Progenitor cell of endocrine pancreas (in vitro differentiated cells): ENCODE data around the gene PHC3. TPM values are rescaled to one million over a fixed set of nuclear protein-coding genes. Genes with fewer than 3 reads are reported as not detected.
A peak's percentile ranks its signal among the peaks of the same experiment; 100 is the strongest.

ENCODE experiments used
- DNase-seq: peaks from one replicate; pipeline ENCODE4 v3.0.0; 2021; ENCODE audit warnings: low spot score; ENCODE audit not compliant: unreplicated experiment
- H3K27ac Mint-ChIP-seq: 2 replicates; pipeline ENCODE4 v1.8.0; 2021; ENCODE audit warnings: mild to moderate bottlenecking, moderate library complexity, mixed read lengths
- H3K27me3 Mint-ChIP-seq: 2 replicates; pipeline ENCODE4 v1.8.0; 2021; ENCODE audit warnings: mixed read lengths
- H3K36me3 Mint-ChIP-seq: 2 replicates; pipeline ENCODE4 v1.8.0; 2022; ENCODE audit warnings: mixed read lengths; ENCODE audit not compliant: insufficient read depth
- H3K4me1 Mint-ChIP-seq: 2 replicates; pipeline ENCODE4 v1.8.0; 2021; ENCODE audit warnings: low read depth, mixed read lengths
- H3K4me3 Mint-ChIP-seq: 2 replicates; pipeline ENCODE4 v1.8.0; 2021; ENCODE audit warnings: low read depth, mild to moderate bottlenecking, moderate library complexity, mixed read lengths
- H3K9me3 Mint-ChIP-seq: 2 replicates; pipeline ENCODE4 v1.8.0; 2021; ENCODE audit warnings: low read depth, mixed read lengths
- total RNA-seq: library from RNA; stranded (reverse); gene quantifications from 2 replicates; pipeline ENCODE4 v1.2.1, GENCODE V29; 2021
- TF ChIP-seq, protein P1 (sequence below): fragments of 200-600 bp; sonication (generic); IDR thresholded peaks from one replicate; pipeline ENCODE4 v1.5.0; 2021; ENCODE audit warnings: antibody characterized with exemption, mild to moderate bottlenecking; ENCODE audit not compliant: unreplicated experiment

Gene PHC3
- total RNA-seq, 1 donor from 2014 or later, result 71.8 TPM

DNA sequence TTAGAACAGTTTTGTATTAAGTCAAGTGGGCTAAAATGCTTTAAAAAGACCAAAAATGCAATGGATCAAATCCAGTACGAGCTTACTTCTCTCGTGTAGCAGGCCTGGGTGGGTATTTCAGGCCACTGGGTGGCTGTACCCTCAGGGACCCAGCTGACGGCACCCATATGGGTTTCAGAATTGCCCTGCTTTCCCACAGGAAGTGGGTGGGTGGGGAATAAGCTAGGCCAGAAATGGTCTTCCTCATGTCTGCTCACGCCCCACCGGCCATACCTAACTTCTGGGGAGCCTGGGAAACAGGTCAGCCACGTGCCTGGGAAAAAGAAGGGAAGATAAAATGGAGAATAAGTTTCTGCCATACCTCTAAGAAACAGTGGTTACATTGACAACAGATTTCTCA, 123.4 kb downstream of the PHC3 start:
- H3K9me3 Mint-ChIP-seq, result peaks cover 5% of the 10 kb centered on the region
- no peak overlapping the region for H3K4me3 Mint-ChIP-seq
- DNase-seq, result no peak
- no peaks in the 10 kb centered on the region for H3K27me3 Mint-ChIP-seq
- TF ChIP-seq, protein P1, sequence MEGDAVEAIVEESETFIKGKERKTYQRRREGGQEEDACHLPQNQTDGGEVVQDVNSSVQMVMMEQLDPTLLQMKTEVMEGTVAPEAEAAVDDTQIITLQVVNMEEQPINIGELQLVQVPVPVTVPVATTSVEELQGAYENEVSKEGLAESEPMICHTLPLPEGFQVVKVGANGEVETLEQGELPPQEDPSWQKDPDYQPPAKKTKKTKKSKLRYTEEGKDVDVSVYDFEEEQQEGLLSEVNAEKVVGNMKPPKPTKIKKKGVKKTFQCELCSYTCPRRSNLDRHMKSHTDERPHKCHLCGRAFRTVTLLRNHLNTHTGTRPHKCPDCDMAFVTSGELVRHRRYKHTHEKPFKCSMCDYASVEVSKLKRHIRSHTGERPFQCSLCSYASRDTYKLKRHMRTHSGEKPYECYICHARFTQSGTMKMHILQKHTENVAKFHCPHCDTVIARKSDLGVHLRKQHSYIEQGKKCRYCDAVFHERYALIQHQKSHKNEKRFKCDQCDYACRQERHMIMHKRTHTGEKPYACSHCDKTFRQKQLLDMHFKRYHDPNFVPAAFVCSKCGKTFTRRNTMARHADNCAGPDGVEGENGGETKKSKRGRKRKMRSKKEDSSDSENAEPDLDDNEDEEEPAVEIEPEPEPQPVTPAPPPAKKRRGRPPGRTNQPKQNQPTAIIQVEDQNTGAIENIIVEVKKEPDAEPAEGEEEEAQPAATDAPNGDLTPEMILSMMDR, result no peak
- peaks cover 13% of the 10 kb centered on the region for H3K36me3 Mint-ChIP-seq
- no peak overlapping the region for H3K27ac Mint-ChIP-seq
- H3K4me1 Mint-ChIP-seq, result peaks cover 37% of the 10 kb centered on the region

DNA sequence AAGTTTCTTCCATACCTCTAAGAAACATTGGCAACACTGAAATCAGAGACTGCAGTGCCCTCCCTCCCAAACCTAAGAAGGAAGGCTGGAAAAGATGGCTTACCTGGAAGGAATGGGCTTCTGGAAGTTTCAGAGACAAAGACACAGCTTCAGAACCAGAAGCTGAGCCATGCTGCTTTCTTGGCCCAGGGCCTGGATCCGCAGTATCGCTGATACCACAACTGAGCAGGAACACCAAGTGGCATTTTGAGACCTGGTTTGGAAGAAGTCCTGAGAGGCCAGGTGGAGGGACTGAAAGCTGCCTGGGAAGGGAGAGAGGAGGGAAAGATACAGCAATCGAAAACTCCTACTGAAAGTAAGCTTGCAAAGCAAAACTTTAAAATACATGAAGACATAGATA, 124.0 kb downstream of the PHC3 start:
- Mint-ChIP-seq H3K36me3 (peaks cover 11% of the 10 kb centered on the region), H3K4me3 (no peak overlapping the region), H3K4me1 (peaks cover 39% of the 10 kb centered on the region), H3K27me3 (no peaks in the 10 kb centered on the region), H3K27ac (peak overlapping the region; percentile 91), H3K9me3 (peaks cover 8% of the 10 kb centered on the region)
- TF ChIP-seq, protein P1, result no peak
- DNase-seq, result no peak

- peaks cover 10% of the 10 kb centered on the region for H3K36me3 Mint-ChIP-seq
- peaks cover 39% of the 10 kb centered on the region for H3K4me1 Mint-ChIP-seq
- DNase-seq, result no peak
- H3K27ac Mint-ChIP-seq, result peak overlapping the region; percentile 91
- peaks cover 6% of the 10 kb centered on the region for H3K9me3 Mint-ChIP-seq
- no peaks in the 10 kb centered on the region for H3K27me3 Mint-ChIP-seq
- TF ChIP-seq, protein P1, result no peak
- H3K4me3 Mint-ChIP-seq, result no peak overlapping the region
Measured at GRCh38 chr3:170056710-170057454, 124.7 kb downstream of the PHC3 start.

- Mint-ChIP-seq H3K4me3 (no peak overlapping the region), H3K27me3 (no peaks in the 10 kb centered on the region), H3K27ac (peak overlapping the region; percentile 76), H3K36me3 (peaks cover 13% of the 10 kb centered on the region), H3K9me3 (peaks cover 6% of the 10 kb centered on the region), H3K4me1 (peaks cover 44% of the 10 kb centered on the region)
- TF ChIP-seq, protein P1, result no peak
- DNase-seq, result no peak
Measured at GRCh38 chr3:170055209-170055608, 126.3 kb downstream of the PHC3 start.

GRCh38 chr3:170054204-170054603, 127.3 kb downstream of the PHC3 start:
- Mint-ChIP-seq H3K27ac (no peak overlapping the region), H3K36me3 (peaks cover 13% of the 10 kb centered on the region), H3K9me3 (peaks cover 6% of the 10 kb centered on the region), H3K4me1 (peaks cover 50% of the 10 kb centered on the region), H3K4me3 (no peak overlapping the region), H3K27me3 (no peaks in the 10 kb centered on the region)
- DNase-seq, result no peak
- TF ChIP-seq, protein P1, result peak; percentile 29
